ENCODE measurements around the gene SOCS3.

The SOCS3 gene

GRCh38 chr17:78358538-78359320, 1.1 kb downstream of the SOCS3 start:
- H3K36me3 ChIP-seq (ENCODE audit: insufficient read depth, low read length) = no peaks in the 10 kb centered on the region
- no peaks in the 10 kb centered on the region for H3K9me2 ChIP-seq (replicated peaks; ENCODE audit: low read depth, low read length)
- no peak overlapping the region for H2AFZ ChIP-seq (ENCODE audit: low read length)
- H3K27me3 ChIP-seq (ENCODE audit: insufficient read depth, low read length, poor library complexity, severe bottlenecking) = peaks cover 9% of the 10 kb centered on the region
- peaks cover 28% of the 10 kb centered on the region for H3K4me1 ChIP-seq (ENCODE audit: insufficient read depth, low read length, poor library complexity, severe bottlenecking)
- H3K4me2 ChIP-seq (ENCODE audit: low read depth, low read length, poor library complexity, severe bottlenecking) = no peak overlapping the region
- no peaks in the 10 kb centered on the region for H3K9me3 ChIP-seq (ENCODE audit: insufficient read depth, low read depth, low read length)
- H3K79me2 ChIP-seq (ENCODE audit: insufficient read depth, low read length) = no peaks in the 10 kb centered on the region
- H3K4me3 ChIP-seq (ENCODE audit: low read length, poor library complexity, severe bottlenecking) = no peak overlapping the region
- TF ChIP-seq CTCF (conservative IDR thresholded peaks at IDR 0.05; ENCODE audit: low read length) (no peak), EZH2phosphoT487 (IDR thresholded peaks at IDR 0.05; ENCODE audit: borderline replicate concordance) (no peak)
- H4K20me1 ChIP-seq (ENCODE audit: insufficient read depth, low read length, poor library complexity, severe bottlenecking) = no peaks in the 10 kb centered on the region
- peaks cover 5% of the 10 kb centered on the region; the same call in 1 of the 2 replicates for H3F3A ChIP-seq (ENCODE audit: low read depth)
- H3K9ac ChIP-seq (ENCODE audit: low read depth, low read length, poor library complexity, severe bottlenecking) = no peak overlapping the region

DNA sequence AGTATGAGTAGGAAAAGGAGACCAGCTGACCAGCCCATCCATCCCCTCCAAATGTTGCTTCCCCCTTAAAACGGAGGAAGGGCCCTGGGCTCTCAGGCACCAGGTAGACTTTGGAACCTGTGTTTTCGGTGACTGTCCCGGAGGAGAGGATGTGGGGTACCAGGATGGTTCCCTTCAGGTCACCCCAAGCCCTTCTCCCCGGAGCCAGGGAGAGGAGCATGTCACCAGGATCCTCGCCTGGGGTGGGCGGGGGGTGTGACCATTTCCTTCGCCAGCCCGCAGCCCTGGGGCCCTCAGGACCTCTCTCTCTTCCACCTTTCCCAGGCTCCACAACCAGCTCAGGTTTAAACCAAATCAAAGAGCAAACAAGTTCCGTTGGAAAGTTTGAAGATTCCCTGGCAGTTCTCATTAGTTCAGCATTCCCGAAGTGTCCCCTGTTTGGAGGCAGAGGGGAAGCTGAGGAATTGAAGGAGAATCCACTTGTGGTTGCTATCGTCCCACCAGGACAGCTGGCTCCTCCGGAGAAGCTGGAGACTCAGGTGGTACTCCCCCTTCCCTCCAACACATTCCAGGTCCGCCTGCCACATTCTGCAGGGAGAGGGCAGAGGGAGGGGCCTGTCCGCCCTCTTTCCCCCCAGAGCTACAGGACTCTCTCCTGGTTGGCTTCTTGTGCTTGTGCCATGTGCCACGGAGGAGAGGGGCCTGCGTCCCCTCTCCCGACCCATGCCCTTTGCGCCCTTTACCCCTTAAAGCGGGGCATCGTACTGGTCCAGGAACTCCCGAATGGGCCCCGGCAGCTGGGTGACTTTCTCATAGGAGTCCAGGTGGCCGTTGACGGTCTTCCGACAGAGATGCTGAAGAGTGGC, 2.0 kb downstream of the SOCS3 start:
- Histone ChIP-seq H4K20me1 (ENCODE audit: insufficient read depth, low read length, poor library complexity, severe bottlenecking) (no peaks in the 10 kb centered on the region), H3K79me2 (ENCODE audit: insufficient read depth, low read length) (no peaks in the 10 kb centered on the region), H3K9me2 (replicated peaks; ENCODE audit: low read depth, low read length) (no peaks in the 10 kb centered on the region), H3K27me3 (ENCODE audit: insufficient read depth, low read length, poor library complexity, severe bottlenecking) (peaks cover 9% of the 10 kb centered on the region), H3K4me2 (ENCODE audit: low read depth, low read length, poor library complexity, severe bottlenecking) (no peak overlapping the region), H3K4me1 (ENCODE audit: insufficient read depth, low read length, poor library complexity, severe bottlenecking) (peaks cover 31% of the 10 kb centered on the region), H3K9ac (ENCODE audit: low read depth, low read length, poor library complexity, severe bottlenecking) (no peak overlapping the region), H2AFZ (ENCODE audit: low read length) (no peak overlapping the region), H3K9me3 (ENCODE audit: insufficient read depth, low read depth, low read length) (no peaks in the 10 kb centered on the region), H3F3A (ENCODE audit: low read depth) (peaks cover 5% of the 10 kb centered on the region; the same call in 1 of the 2 replicates), H3K36me3 (ENCODE audit: insufficient read depth, low read length) (no peaks in the 10 kb centered on the region), H3K4me3 (ENCODE audit: low read length, poor library complexity, severe bottlenecking) (no peak overlapping the region)
- TF ChIP-seq EZH2phosphoT487 (IDR thresholded peaks at IDR 0.05; ENCODE audit: borderline replicate concordance) (no peak), CTCF (conservative IDR thresholded peaks at IDR 0.05; ENCODE audit: low read length) (no peak)

DNA sequence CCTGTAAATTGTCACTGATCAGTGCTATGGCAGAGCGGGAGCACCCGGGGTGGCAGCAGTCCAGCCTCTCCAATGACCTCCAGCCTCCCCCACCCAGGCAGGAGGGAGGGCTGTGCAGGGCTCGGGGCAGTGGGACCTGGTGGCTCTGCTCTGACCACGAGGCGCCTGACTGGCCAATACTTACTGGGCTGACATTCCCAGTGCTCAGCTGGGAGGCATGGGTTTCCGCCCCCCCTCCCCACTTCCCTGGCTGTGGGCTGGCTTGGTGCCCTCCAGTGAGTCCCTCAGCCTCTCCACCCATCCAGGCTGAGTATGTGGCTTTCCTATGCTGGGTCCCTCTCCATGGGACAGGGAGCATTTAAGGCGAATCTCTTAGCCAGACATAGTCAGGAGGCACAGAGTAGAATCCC, 2.7 kb downstream of the SOCS3 start:
- Histone ChIP-seq H3K9me2 (replicated peaks; ENCODE audit: low read depth, low read length) (no peaks in the 10 kb centered on the region), H3K4me2 (ENCODE audit: low read depth, low read length, poor library complexity, severe bottlenecking) (peak overlapping the region; percentile 55), H4K20me1 (ENCODE audit: insufficient read depth, low read length, poor library complexity, severe bottlenecking) (no peaks in the 10 kb centered on the region), H2AFZ (ENCODE audit: low read length) (no peak overlapping the region), H3K79me2 (ENCODE audit: insufficient read depth, low read length) (no peaks in the 10 kb centered on the region), H3K4me1 (ENCODE audit: insufficient read depth, low read length, poor library complexity, severe bottlenecking) (peaks cover 31% of the 10 kb centered on the region), H3F3A (ENCODE audit: low read depth) (peaks cover 5% of the 10 kb centered on the region; the same call in 1 of the 2 replicates), H3K9ac (ENCODE audit: low read depth, low read length, poor library complexity, severe bottlenecking) (no peak overlapping the region), H3K27me3 (ENCODE audit: insufficient read depth, low read length, poor library complexity, severe bottlenecking) (peaks cover 9% of the 10 kb centered on the region), H3K9me3 (ENCODE audit: insufficient read depth, low read depth, low read length) (no peaks in the 10 kb centered on the region), H3K4me3 (ENCODE audit: low read length, poor library complexity, severe bottlenecking) (peak overlapping the region; percentile 38), H3K36me3 (ENCODE audit: insufficient read depth, low read length) (no peaks in the 10 kb centered on the region)
- TF ChIP-seq EZH2phosphoT487 (IDR thresholded peaks at IDR 0.05; ENCODE audit: borderline replicate concordance) (no peak), CTCF (conservative IDR thresholded peaks at IDR 0.05; ENCODE audit: low read length) (no peak)

Data from Loucy (cell line).